ENCODE data around the gene PSG6.
"Not testable (repeated sequence)": the region's sequence is repeated elsewhere in the genome, so short reads cannot be mapped to it uniquely, and the experiment has no call there.

Gene PSG6

DNA sequence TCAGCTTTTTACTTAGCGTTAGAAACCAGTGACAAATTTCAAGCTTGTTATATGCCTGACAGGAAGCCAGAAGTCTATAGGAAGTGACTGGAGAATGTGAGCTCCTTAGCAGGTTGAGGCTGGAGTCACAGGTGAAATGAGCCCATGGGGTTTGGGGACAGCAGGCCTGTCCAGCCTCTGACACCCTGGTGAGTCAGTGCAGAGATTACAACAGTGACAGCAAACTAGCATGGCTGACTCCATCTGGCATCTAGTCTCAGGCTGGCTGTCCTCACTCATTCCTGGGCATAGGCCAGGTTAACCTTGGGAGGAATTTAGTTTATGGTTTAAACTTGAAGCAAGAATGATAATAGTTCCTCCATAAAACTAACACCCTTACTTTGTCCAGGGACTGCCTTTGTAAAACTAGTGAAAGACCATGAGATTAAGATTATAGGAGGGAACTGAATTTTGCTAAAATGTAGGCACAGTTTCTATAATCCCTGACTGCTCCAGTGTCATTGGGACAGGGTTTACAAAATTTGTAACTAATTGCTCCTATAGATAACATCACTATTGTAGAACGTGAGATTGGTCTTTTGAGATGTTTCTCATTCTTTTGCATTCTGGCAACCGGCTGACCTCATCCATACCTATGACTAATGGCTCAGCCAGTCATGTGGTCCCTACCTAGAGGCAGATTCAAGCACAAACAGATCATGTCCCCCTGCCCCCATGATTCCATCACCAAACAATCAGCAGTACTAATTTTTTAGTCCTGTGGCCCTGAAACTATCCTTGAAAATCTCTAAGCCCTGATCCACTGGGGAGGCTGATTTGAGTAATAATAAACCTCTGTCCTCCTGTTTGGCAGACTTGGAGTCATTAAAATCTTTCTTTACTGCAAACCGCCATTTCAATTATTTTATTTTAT lies 42.5 kb downstream of the PSG6 start:
- not testable (repeated sequence) for H3K4me1 ChIP-seq (ENCODE audit: control insufficient read depth, insufficient read depth, low read length); H3K4me3 ChIP-seq (ENCODE audit: low read depth, low read length); H3K36me3 ChIP-seq (ENCODE audit: control insufficient read depth in 2 of 2, insufficient read depth in 1 of 2, low read length in 2 of 2); H3K9me3 ChIP-seq (ENCODE audit: control insufficient read depth, insufficient read depth, low read depth, low read length); H3K27ac ChIP-seq (ENCODE audit: extremely low read depth, low read depth, low read length)
- CTCF ChIA-PET = interaction anchor here (0.6 to 2.6 kb wide), 4 partner anchors 10 to 249 kb away, joined by 3 to 12 read pairs (median 3); no protein-coding TSS in a partner anchor
- POLR2A ChIA-PET = interaction anchor here (0.7 kb wide), 1 partner anchor 10 kb away, joined by 3 read pairs; no protein-coding TSS in a partner anchor
- 0 out of 2 replicates have a peak, but pooled peaks have one; percentile 17 for TF ChIP-seq ZNF629 (tag by site-specific recombination; IDR thresholded peaks at IDR 0.05)
- 0 out of 2 replicates have a peak, but pooled peaks have one; percentile 23 for TF ChIP-seq ZFP37 (tag by site-specific recombination; IDR thresholded peaks at IDR 0.05)

GRCh38 chr19:42874136-42874535 lies 43.6 kb downstream of the PSG6 start:
- H3K9me3 ChIP-seq (ENCODE audit: control insufficient read depth, insufficient read depth, low read depth, low read length); H3K36me3 ChIP-seq (ENCODE audit: control insufficient read depth in 2 of 2, insufficient read depth in 1 of 2, low read length in 2 of 2); H3K4me3 ChIP-seq (ENCODE audit: low read depth, low read length); H3K4me1 ChIP-seq (ENCODE audit: control insufficient read depth, insufficient read depth, low read length); H3K27ac ChIP-seq (ENCODE audit: extremely low read depth, low read depth, low read length): not testable (repeated sequence)
- ChIA-PET POLR2A (interaction anchor here (0.7 kb wide), 1 partner anchor 11 kb away, joined by 3 read pairs; no protein-coding TSS in a partner anchor), CTCF (interaction anchor here (0.6 to 2.6 kb wide), 4 partner anchors 11 to 248 kb away, joined by 3 to 12 read pairs (median 3); no protein-coding TSS in a partner anchor)

DNA sequence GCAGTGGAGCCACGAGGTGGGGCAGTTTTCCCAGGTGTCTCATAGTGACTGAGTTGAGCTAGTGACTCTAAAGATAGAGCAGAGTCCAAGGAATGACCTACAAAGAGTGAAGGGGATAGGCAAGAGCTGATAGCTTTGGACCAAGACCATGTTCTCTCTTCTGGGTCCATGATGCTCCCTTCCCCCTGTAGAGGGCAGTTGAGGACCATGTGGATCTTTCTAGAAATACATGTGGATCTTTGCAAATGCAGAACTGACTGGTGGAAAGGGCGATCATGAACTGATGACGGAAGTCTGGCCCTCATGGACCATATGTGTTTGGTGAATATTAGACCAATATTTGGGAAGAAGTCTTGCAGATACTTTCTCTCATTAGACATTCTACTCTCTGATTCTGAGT lies 45.1 kb downstream of the PSG6 start:
- H3K9me3 ChIP-seq (ENCODE audit: control insufficient read depth, insufficient read depth, low read depth, low read length) = no peaks in the 10 kb centered on the region
- no peaks in the 10 kb centered on the region for H3K36me3 ChIP-seq (ENCODE audit: control insufficient read depth in 2 of 2, insufficient read depth in 1 of 2, low read length in 2 of 2)
- ChIA-PET CTCF (interaction anchor here (1.4 to 2.6 kb wide), 2 partner anchors 9 to 13 kb away, joined by 3 to 12 read pairs; no protein-coding TSS in a partner anchor), POLR2A (no interaction called here)
- no peak for TF ChIP-seq ZNF670 (tag by site-specific recombination; IDR thresholded peaks at IDR 0.05; ENCODE audit: low read depth)
- TF ChIP-seq ZNF610 (tag by site-specific recombination; IDR thresholded peaks at IDR 0.05; ENCODE audit: borderline replicate concordance) = no peak
- TF ChIP-seq, protein P1, sequence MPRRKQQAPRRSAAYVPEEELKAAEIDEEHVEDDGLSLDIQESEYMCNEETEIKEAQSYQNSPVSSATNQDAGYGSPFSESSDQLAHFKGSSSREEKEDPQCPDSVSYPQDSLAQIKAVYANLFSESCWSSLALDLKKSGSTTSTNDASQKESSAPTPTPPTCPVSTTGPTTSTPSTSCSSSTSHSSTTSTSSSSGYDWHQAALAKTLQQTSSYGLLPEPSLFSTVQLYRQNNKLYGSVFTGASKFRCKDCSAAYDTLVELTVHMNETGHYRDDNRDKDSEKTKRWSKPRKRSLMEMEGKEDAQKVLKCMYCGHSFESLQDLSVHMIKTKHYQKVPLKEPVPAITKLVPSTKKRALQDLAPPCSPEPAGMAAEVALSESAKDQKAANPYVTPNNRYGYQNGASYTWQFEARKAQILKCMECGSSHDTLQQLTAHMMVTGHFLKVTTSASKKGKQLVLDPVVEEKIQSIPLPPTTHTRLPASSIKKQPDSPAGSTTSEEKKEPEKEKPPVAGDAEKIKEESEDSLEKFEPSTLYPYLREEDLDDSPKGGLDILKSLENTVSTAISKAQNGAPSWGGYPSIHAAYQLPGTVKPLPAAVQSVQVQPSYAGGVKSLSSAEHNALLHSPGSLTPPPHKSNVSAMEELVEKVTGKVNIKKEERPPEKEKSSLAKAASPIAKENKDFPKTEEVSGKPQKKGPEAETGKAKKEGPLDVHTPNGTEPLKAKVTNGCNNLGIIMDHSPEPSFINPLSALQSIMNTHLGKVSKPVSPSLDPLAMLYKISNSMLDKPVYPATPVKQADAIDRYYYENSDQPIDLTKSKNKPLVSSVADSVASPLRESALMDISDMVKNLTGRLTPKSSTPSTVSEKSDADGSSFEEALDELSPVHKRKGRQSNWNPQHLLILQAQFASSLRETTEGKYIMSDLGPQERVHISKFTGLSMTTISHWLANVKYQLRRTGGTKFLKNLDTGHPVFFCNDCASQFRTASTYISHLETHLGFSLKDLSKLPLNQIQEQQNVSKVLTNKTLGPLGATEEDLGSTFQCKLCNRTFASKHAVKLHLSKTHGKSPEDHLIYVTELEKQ (tag by site-specific recombination; IDR thresholded peaks at IDR 0.05; ENCODE audit: borderline replicate concordance) = no peak
- no peaks in the 10 kb centered on the region for H3K4me1 ChIP-seq (ENCODE audit: control insufficient read depth, insufficient read depth, low read length)
- no peak overlapping the region for H3K27ac ChIP-seq (ENCODE audit: extremely low read depth, low read depth, low read length)
- H3K4me3 ChIP-seq (ENCODE audit: low read depth, low read length) = no peak overlapping the region

DNA sequence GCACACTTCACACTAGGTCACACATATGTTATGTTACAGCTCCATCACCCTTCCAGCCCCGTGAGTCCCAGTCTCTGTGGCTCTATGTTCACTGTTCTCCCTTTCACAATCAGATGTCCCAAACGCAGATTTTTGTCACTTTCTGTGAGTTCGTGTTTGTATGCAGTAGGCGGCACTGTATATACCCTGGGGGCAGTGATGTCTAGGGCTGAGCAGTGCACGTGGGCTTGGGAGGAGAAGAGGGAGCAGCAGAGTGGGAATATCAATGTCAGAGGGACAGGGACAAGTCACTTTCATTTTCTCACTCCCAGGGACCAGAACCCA lies 60.2 kb downstream of the PSG6 start:
- Histone ChIP-seq H3K27ac (ENCODE audit: extremely low read depth, low read depth, low read length) (no peak overlapping the region), H3K9me3 (ENCODE audit: control insufficient read depth, insufficient read depth, low read depth, low read length) (no peaks in the 10 kb centered on the region), H3K4me1 (ENCODE audit: control insufficient read depth, insufficient read depth, low read length) (no peaks in the 10 kb centered on the region), H3K36me3 (ENCODE audit: control insufficient read depth in 2 of 2, insufficient read depth in 1 of 2, low read length in 2 of 2) (no peaks in the 10 kb centered on the region), H3K4me3 (ENCODE audit: low read depth, low read length) (no peak overlapping the region)
- TF ChIP-seq ZNF654 (tag by site-specific recombination; IDR thresholded peaks at IDR 0.05; ENCODE audit: low read depth) = no peak
- no peak for TF ChIP-seq GLIS2 (tag by site-specific recombination; IDR thresholded peaks at IDR 0.05)
- TF ChIP-seq KLF1 (tag by site-specific recombination; IDR thresholded peaks at IDR 0.05) = no peak
- TF ChIP-seq ZNF155 (tag by site-specific recombination; IDR thresholded peaks at IDR 0.05) = no peak
- TF ChIP-seq PRDM1 (tag by site-specific recombination; IDR thresholded peaks at IDR 0.05) = no peak
- TF ChIP-seq SALL2 (tag by site-specific recombination; IDR thresholded peaks at IDR 0.05; ENCODE audit: borderline replicate concordance) = no peak
- TF ChIP-seq ZNF792 (tag by site-specific recombination; IDR thresholded peaks at IDR 0.05) = no peak
- no peak for TF ChIP-seq HOXC10 (CRISPR knock-in tag; IDR thresholded peaks at IDR 0.05)
- no peak for TF ChIP-seq ZNF585B (tag by site-specific recombination; IDR thresholded peaks at IDR 0.05)
- ChIA-PET CTCF (interaction anchor here (0.7 to 2.3 kb wide), 8 partner anchors 13 to 340 kb away, joined by 3 to 19 read pairs (median 5); partner anchors contain the start of gene PSG1), POLR2A (no interaction called here)

DNA sequence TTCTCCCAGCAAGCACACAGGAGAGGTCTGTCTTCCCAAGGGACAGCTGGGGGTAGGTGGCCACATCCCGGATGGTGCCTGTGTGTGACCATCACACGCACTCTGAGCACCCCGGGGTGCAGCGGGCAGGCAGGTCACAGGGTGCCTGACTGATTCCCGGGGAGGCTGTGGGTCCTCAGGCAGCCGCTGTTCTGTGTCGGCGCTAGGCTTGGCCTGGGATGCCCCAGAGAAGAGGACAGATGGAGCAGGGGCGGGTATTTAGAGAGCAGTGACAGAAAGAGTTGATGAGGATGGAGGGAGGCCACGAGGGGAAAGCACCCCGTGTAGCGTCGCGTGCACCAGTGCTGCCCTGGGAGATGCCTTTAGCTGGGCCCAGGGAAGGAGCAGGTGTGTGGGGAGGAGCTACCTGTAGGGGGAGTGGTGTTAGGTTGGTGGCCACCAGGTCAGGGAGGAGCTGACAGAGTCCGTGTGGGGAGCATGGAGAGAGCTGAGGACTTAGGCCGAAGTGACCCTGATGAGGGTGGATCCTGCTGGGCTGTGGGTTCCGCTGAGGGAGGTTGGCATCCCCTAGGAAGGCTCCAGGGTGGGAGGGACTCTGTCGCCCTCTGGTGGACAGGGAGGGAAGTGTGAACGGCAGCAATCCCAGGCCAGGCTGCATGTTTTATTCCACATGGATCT lies 60.7 kb downstream of the PSG6 start:
- CTCF ChIA-PET = interaction anchor here (0.5 to 2.3 kb wide), 13 partner anchors 12 to 1986 kb away, joined by 3 to 19 read pairs (median 4); partner anchors contain the start of gene PSG1

GRCh38 chr19:42854745-42855144 lies 62.9 kb downstream of the PSG6 start:
- H3K36me3 ChIP-seq (ENCODE audit: control insufficient read depth in 2 of 2, insufficient read depth in 1 of 2, low read length in 2 of 2); POLR2A ChIA-PET; H3K9me3 ChIP-seq (ENCODE audit: control insufficient read depth, insufficient read depth, low read depth, low read length); CTCF ChIA-PET; H3K27ac ChIP-seq (ENCODE audit: extremely low read depth, low read depth, low read length); H3K4me1 ChIP-seq (ENCODE audit: control insufficient read depth, insufficient read depth, low read length); H3K4me3 ChIP-seq (ENCODE audit: low read depth, low read length): not testable (repeated sequence)

More for the DNA sequence above, 60.7 kb downstream of the PSG6 start:
- H3K27ac ChIP-seq (ENCODE audit: extremely low read depth, low read depth, low read length); H3K4me1 ChIP-seq (ENCODE audit: control insufficient read depth, insufficient read depth, low read length); H3K36me3 ChIP-seq (ENCODE audit: control insufficient read depth in 2 of 2, insufficient read depth in 1 of 2, low read length in 2 of 2); POLR2A ChIA-PET; H3K4me3 ChIP-seq (ENCODE audit: low read depth, low read length); H3K9me3 ChIP-seq (ENCODE audit: control insufficient read depth, insufficient read depth, low read depth, low read length): not testable (repeated sequence)
